ENCODE measurements around the gene MARCKSL1. TPM values are rescaled to one million over a fixed set of nuclear protein-coding genes. Genes with fewer than 3 reads are reported as not detected.

The MARCKSL1 gene, protein sequence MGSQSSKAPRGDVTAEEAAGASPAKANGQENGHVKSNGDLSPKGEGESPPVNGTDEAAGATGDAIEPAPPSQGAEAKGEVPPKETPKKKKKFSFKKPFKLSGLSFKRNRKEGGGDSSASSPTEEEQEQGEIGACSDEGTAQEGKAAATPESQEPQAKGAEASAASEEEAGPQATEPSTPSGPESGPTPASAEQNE
- 55.4 TPM for polyA plus RNA-seq (2013)

DNA sequence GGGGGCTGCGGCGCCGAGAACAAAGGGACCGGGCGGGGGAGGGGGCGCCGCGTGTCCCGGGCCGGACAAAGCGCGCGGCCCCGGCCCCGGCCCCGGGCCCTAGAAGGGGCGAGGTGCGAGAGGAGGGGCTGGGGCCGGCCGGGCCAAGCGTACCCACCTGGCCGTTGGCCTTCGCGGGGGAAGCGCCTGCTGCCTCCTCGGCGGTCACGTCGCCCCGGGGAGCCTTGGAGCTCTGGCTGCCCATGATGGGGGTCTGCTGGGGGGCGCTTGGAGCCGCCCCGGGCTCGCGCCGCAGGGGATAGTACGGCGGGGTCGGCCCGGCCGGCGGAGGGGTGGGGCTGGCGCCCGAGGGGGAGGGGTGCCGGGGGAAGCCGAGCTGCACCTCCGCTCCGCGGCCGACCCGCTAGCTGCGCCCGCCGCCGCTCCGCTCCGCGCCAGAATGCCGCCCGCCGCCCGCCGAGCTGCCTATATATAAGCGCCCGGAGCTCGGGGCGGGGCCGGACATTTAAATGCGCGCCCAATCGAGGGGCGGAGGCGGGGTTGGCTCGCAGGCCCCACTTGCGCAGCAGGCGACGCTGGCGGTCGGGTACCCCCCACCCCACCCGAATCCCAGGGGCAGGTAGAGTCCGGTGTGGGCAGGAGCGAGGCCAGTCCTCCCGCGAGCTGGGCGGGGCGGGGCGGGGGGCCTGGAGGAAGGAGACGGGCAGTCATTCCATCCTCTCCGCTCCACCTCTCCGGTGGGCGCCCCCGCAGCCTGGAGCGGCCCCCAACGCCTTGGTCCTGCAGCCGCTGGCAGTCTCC lies at the start of gene MARCKSL1:
MARCKSL1 (minus strand) TSS at position 444 of the 801 bp plus-strand sequence; CDS start at position 244, 200 bp downstream.
- Histone ChIP-seq H3K27me3 (replicated peaks in 2 of 5; ENCODE audit: control insufficient read depth in 4 of 5, insufficient read depth in 5 of 5, low read length in 4 of 5) (peaks cover 0 to 5% (median 0%) of the 10 kb centered on the region in 5 experiments), H3K36me3 (ENCODE audit: control insufficient read depth in 4 of 4, insufficient read depth in 4 of 4, low read length in 3 of 4) (peaks cover 8 to 30% (median 25%) of the 10 kb centered on the region in 4 experiments), H3K9me3 (ENCODE audit: control extremely low read depth in 1 of 5, control insufficient read depth in 4 of 5, insufficient read depth in 2 of 5, low read depth in 1 of 5, low read length in 4 of 5) (no peaks in the 10 kb centered on the region), H3K27ac (ENCODE audit: insufficient read depth in 1 of 2, low read depth in 1 of 2, low read length in 2 of 2, poor library complexity in 1 of 2, severe bottlenecking in 2 of 2) (peak within 1 kb of the TSS in 1 of 2 experiments; percentile 20), H3K4me3 (ENCODE audit: control insufficient read depth in 1 of 7, extremely low read depth in 1 of 7, insufficient read depth in 4 of 7, low read depth in 2 of 7, low read length in 6 of 7) (peak within 1 kb of the TSS; percentile 33 to 80 (median 66)), H3K4me1 (ENCODE audit: control extremely low read depth in 1 of 4, control insufficient read depth in 4 of 4, insufficient read depth in 4 of 4, low read length in 3 of 4) (peaks cover 0 to 54% (median 51%) of the 10 kb centered on the region in 4 experiments)
- peak; percentile 72 to 83 (median 79) for DNase-seq
- ChIA-PET CTCF (interaction anchor here (0.6 to 3.5 kb wide), 9 partner anchors 11 to 120 kb away, joined by 3 to 29 read pairs (median 5); partner anchors contain the start of genes FAM229A and TSSK3), POLR2A (interaction anchor here (0.6 to 3.6 kb wide), 13 partner anchors 11 to 121 kb away, joined by 3 to 27 read pairs (median 5); partner anchors contain the start of genes BSDC1, FAM229A and TSSK3)
- under 1% methylated on average over 56 of the region's 95 CpGs for WGBS (ENCODE audit: insufficient coverage)

- DNase-seq: no peak
- 96% methylated on average over 9 of the region's 9 CpGs for WGBS (ENCODE audit: insufficient coverage)
- Histone ChIP-seq H3K27me3 (replicated peaks in 2 of 5; ENCODE audit: control insufficient read depth in 4 of 5, insufficient read depth in 5 of 5, low read length in 4 of 5) (no peaks in the 10 kb centered on the region), H3K4me1 (ENCODE audit: control extremely low read depth in 1 of 4, control insufficient read depth in 4 of 4, insufficient read depth in 4 of 4, low read length in 3 of 4) (no peaks in the 10 kb centered on the region), H3K4me3 (ENCODE audit: control insufficient read depth in 1 of 7, extremely low read depth in 1 of 7, insufficient read depth in 4 of 7, low read depth in 2 of 7, low read length in 6 of 7) (no peak overlapping the region), H3K36me3 (ENCODE audit: control insufficient read depth in 4 of 4, insufficient read depth in 4 of 4, low read length in 3 of 4) (peaks cover 18 to 91% (median 71%) of the 10 kb centered on the region in 4 experiments), H3K9me3 (ENCODE audit: control extremely low read depth in 1 of 5, control insufficient read depth in 4 of 5, insufficient read depth in 2 of 5, low read depth in 1 of 5, low read length in 4 of 5) (no peaks in the 10 kb centered on the region), H3K27ac (ENCODE audit: insufficient read depth in 1 of 2, low read depth in 1 of 2, low read length in 2 of 2, poor library complexity in 1 of 2, severe bottlenecking in 2 of 2) (no peak overlapping the region)
- ChIA-PET CTCF (interaction anchor here (1.1 to 1.7 kb wide), 2 partner anchors 17 to 43 kb away, joined by 3 to 4 read pairs; no protein-coding TSS in a partner anchor), POLR2A (no interaction called here)
Measured at GRCh38 chr1:32380057-32380456, 44.0 kb upstream of the MARCKSL1 start.

DNA sequence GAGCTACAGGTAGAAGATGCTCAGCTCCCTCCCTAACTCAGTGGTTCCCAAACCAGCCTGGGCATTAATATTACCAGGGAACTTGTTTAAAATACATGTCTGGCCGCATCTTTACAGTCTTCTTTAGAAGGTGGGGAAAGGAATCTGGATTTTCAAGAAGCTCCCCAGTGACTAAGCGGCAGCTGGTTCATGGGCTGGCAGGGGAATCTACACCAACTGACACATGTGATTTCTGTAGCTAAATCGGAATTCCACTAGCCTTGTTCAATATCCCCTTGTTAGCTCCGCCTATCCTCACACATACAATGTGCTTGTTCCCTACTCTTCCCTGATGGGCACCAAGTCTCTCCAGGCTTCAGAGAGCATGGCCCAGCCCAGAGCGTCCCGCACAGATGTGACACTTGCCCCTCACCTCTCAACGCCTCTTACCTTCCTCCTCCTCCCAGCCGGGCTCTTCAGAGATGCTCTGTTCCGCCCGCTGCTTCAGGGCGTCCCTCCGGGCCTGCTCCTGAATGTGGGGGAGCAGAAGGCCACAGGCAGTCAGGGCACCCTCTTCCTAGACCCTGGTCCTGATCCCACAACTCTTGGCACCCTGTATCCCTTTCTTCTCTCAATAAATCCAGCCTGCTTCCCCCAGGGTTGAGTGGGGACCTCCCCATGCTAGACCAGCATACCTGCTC lies 41.6 kb upstream of the MARCKSL1 start:
- WGBS (ENCODE audit: insufficient coverage): over 99% methylated on average over 11 of the region's 12 CpGs
- Histone ChIP-seq H3K4me1 (ENCODE audit: control extremely low read depth in 1 of 4, control insufficient read depth in 4 of 4, insufficient read depth in 4 of 4, low read length in 3 of 4) (peaks cover 0 to 3% (median under 1%) of the 10 kb centered on the region in 4 experiments), H3K27ac (ENCODE audit: insufficient read depth in 1 of 2, low read depth in 1 of 2, low read length in 2 of 2, poor library complexity in 1 of 2, severe bottlenecking in 2 of 2) (no peak overlapping the region), H3K4me3 (ENCODE audit: control insufficient read depth in 1 of 7, extremely low read depth in 1 of 7, insufficient read depth in 4 of 7, low read depth in 2 of 7, low read length in 6 of 7) (no peak overlapping the region), H3K27me3 (replicated peaks in 2 of 5; ENCODE audit: control insufficient read depth in 4 of 5, insufficient read depth in 5 of 5, low read length in 4 of 5) (no peaks in the 10 kb centered on the region), H3K36me3 (ENCODE audit: control insufficient read depth in 4 of 4, insufficient read depth in 4 of 4, low read length in 3 of 4) (peaks cover 16 to 86% (median 70%) of the 10 kb centered on the region in 4 experiments), H3K9me3 (ENCODE audit: control extremely low read depth in 1 of 5, control insufficient read depth in 4 of 5, insufficient read depth in 2 of 5, low read depth in 1 of 5, low read length in 4 of 5) (no peaks in the 10 kb centered on the region)
- DNase-seq: no peak
- CTCF ChIA-PET: interaction anchor here (0.8 to 2.6 kb wide), 5 partner anchors 12 to 40 kb away, joined by 3 to 5 read pairs (median 4); no protein-coding TSS in a partner anchor
- POLR2A ChIA-PET: interaction anchor here (0.9 to 1.2 kb wide), 2 partner anchors 9 to 17 kb away, joined by 3 to 4 read pairs; partner anchors contain the start of gene BSDC1

DNA sequence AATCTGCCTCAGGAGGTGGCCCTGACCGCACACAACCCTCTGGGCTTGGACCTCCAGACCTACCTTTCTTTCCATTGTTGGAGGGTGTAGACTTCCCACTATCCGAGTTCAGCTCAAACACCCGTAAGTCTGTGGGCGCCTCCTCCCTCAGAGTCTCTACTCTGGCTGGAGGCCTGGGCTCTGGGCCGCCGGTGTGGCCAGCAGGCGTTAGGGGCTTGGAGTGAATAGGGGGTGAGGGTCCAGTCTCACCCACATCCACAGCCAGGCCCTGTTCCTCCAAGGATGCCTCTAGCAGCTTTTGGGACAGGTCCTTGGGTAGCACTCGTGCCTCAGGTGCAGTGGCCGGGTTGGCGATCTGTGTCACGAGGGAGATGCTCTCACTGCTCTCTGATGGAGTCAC lies 40.2 kb upstream of the MARCKSL1 start:
- Histone ChIP-seq H3K27ac (ENCODE audit: insufficient read depth in 1 of 2, low read depth in 1 of 2, low read length in 2 of 2, poor library complexity in 1 of 2, severe bottlenecking in 2 of 2) (no peak overlapping the region), H3K36me3 (ENCODE audit: control insufficient read depth in 4 of 4, insufficient read depth in 4 of 4, low read length in 3 of 4) (peaks cover 13 to 82% (median 67%) of the 10 kb centered on the region in 4 experiments), H3K4me1 (ENCODE audit: control extremely low read depth in 1 of 4, control insufficient read depth in 4 of 4, insufficient read depth in 4 of 4, low read length in 3 of 4) (peaks cover 0 to 16% (median 10%) of the 10 kb centered on the region in 4 experiments), H3K9me3 (ENCODE audit: control extremely low read depth in 1 of 5, control insufficient read depth in 4 of 5, insufficient read depth in 2 of 5, low read depth in 1 of 5, low read length in 4 of 5) (no peaks in the 10 kb centered on the region), H3K4me3 (ENCODE audit: control insufficient read depth in 1 of 7, extremely low read depth in 1 of 7, insufficient read depth in 4 of 7, low read depth in 2 of 7, low read length in 6 of 7) (no peak overlapping the region), H3K27me3 (replicated peaks in 2 of 5; ENCODE audit: control insufficient read depth in 4 of 5, insufficient read depth in 5 of 5, low read length in 4 of 5) (no peaks in the 10 kb centered on the region)
- WGBS (ENCODE audit: insufficient coverage): 98% methylated on average over 5 of the region's 11 CpGs
- ChIA-PET POLR2A (interaction anchor here (0.6 kb wide), 1 partner anchor 76 kb away, joined by 5 read pairs; no protein-coding TSS in a partner anchor), CTCF (interaction anchor here (0.7 to 1.8 kb wide), 7 partner anchors 11 to 160 kb away, joined by 3 to 4 read pairs (median 4); no protein-coding TSS in a partner anchor)
- DNase-seq: no peak

DNA sequence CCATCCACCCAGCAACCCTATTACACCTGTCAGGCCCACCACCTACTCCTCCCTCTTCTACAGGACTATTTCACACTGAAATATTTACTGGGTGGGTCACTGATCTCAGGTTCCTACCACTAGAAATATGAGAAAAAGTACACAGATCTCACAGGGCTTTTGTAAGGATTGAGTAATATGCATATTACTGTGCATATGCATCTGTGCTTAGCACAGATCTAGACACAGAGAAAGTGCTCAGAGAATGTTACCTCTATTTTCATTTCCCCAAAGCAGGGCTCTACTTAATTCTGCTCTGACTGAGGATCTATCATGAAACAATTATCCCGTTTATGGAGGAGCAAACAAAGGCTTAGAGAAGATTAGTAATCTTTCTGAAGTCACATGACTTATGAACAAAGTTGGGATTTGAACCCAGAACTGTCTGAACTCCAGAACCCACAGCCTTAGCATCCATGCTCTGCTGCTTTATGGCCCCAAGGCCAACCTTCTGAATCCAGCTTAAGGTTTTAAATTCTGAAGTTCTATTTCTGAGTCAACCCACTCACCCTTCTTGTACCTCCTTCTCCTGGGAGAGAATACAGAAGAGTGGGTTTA lies 38.1 kb upstream of the MARCKSL1 start:
- CTCF ChIA-PET: interaction anchor here (1.1 kb wide), 1 partner anchor 15 kb away, joined by 3 read pairs; no protein-coding TSS in a partner anchor

GRCh38 chr1:32372149-32372756 lies 36.2 kb upstream of the MARCKSL1 start:
- ChIA-PET CTCF (interaction anchor here (0.7 to 3.0 kb wide), 13 partner anchors 9 to 156 kb away, joined by 3 to 22 read pairs (median 5); partner anchors contain the start of genes BSDC1, FAM229A, MARCKSL1 and TSSK3), POLR2A (interaction anchor here (0.5 to 3.0 kb wide), 7 partner anchors 9 to 316 kb away, joined by 3 to 23 read pairs (median 3); partner anchors contain the start of genes BSDC1, FAM229A, MARCKSL1 and TSSK3)
- no peak overlapping the region for H3K4me3 ChIP-seq (ENCODE audit: control insufficient read depth in 1 of 7, extremely low read depth in 1 of 7, insufficient read depth in 4 of 7, low read depth in 2 of 7, low read length in 6 of 7)
- peaks cover 0 to 16% (median 10%) of the 10 kb centered on the region in 4 experiments for H3K4me1 ChIP-seq (ENCODE audit: control extremely low read depth in 1 of 4, control insufficient read depth in 4 of 4, insufficient read depth in 4 of 4, low read length in 3 of 4)
- 43% methylated on average over 4 of the region's 5 CpGs for WGBS (ENCODE audit: insufficient coverage)
- H3K27ac ChIP-seq (ENCODE audit: insufficient read depth in 1 of 2, low read depth in 1 of 2, low read length in 2 of 2, poor library complexity in 1 of 2, severe bottlenecking in 2 of 2): no peak overlapping the region
- DNase-seq: peak; percentile 74 to 94 (median 94)
- H3K36me3 ChIP-seq (ENCODE audit: control insufficient read depth in 4 of 4, insufficient read depth in 4 of 4, low read length in 3 of 4): peaks cover 5 to 69% (median 57%) of the 10 kb centered on the region in 4 experiments
- H3K9me3 ChIP-seq (ENCODE audit: control extremely low read depth in 1 of 5, control insufficient read depth in 4 of 5, insufficient read depth in 2 of 5, low read depth in 1 of 5, low read length in 4 of 5): no peaks in the 10 kb centered on the region
- no peaks in the 10 kb centered on the region for H3K27me3 ChIP-seq (replicated peaks in 2 of 5; ENCODE audit: control insufficient read depth in 4 of 5, insufficient read depth in 5 of 5, low read length in 4 of 5)

More for the DNA sequence above, 38.1 kb upstream of the MARCKSL1 start:
- Histone ChIP-seq H3K4me3 (ENCODE audit: control insufficient read depth in 1 of 7, extremely low read depth in 1 of 7, insufficient read depth in 4 of 7, low read depth in 2 of 7, low read length in 6 of 7) (no peak overlapping the region), H3K9me3 (ENCODE audit: control extremely low read depth in 1 of 5, control insufficient read depth in 4 of 5, insufficient read depth in 2 of 5, low read depth in 1 of 5, low read length in 4 of 5) (no peaks in the 10 kb centered on the region), H3K4me1 (ENCODE audit: control extremely low read depth in 1 of 4, control insufficient read depth in 4 of 4, insufficient read depth in 4 of 4, low read length in 3 of 4) (peaks cover 0 to 16% (median 10%) of the 10 kb centered on the region in 4 experiments), H3K27me3 (replicated peaks in 2 of 5; ENCODE audit: control insufficient read depth in 4 of 5, insufficient read depth in 5 of 5, low read length in 4 of 5) (no peaks in the 10 kb centered on the region), H3K36me3 (ENCODE audit: control insufficient read depth in 4 of 4, insufficient read depth in 4 of 4, low read length in 3 of 4) (peaks cover 8 to 70% (median 61%) of the 10 kb centered on the region in 4 experiments), H3K27ac (ENCODE audit: insufficient read depth in 1 of 2, low read depth in 1 of 2, low read length in 2 of 2, poor library complexity in 1 of 2, severe bottlenecking in 2 of 2) (no peak overlapping the region)
- DNase-seq: no peak
- POLR2A ChIA-PET: interaction anchor here (1.6 to 2.3 kb wide), 2 partner anchors 11 to 38 kb away, joined by 3 to 7 read pairs; partner anchors contain the start of genes FAM229A, MARCKSL1 and TSSK3
- WGBS (ENCODE audit: insufficient coverage): 100% methylated on average over 1 of the region's 1 CpG

Measured in common myeloid progenitor, CD34-positive (primary cell).